GM10248 (cell line): ENCODE results near the gene KCNMA1.

Experiments
- CTCF ChIA-PET: fragments of 300-600 bp; sonication (Branson Sonifier 250); formaldehyde crosslinking; extraction: SDS; loops from one replicate; lab custom pipeline; 2021; ENCODE audit warnings: antibody characterized with exemption; lab: Yijun Ruan, JAX
- POLR2A ChIA-PET: fragments of 350-650 bp; sonication (Branson Sonifier 250); formaldehyde crosslinking; extraction: SDS; loops from one replicate; lab custom pipeline; 2020; ENCODE audit warnings: antibody characterized with exemption; lab: Yijun Ruan, JAX
- DNase-seq: peaks from one replicate; pipeline ENCODE4 v3.0.0; 2012; ENCODE audit errors: extremely low spot score
- CTCF ChIP-seq: IDR thresholded peaks from 2 replicates; pipeline ENCODE4 v1.5.1; 2012; ENCODE audit warnings: mild to moderate bottlenecking, low read depth; ENCODE audit errors: extremely low read depth, missing control alignments, control extremely low read depth

The KCNMA1 gene

GRCh38 chr10:77554996-77555397 is 82.6 kb downstream of the KCNMA1 start:
- no peak for TF ChIP-seq CTCF
- no peak for DNase-seq
- ChIA-PET POLR2A (no interaction called here), CTCF (interaction anchor here (0.9 to 1.2 kb wide), 2 partner anchors 86 to 157 kb away, joined by 3 read pairs; no protein-coding TSS in a partner anchor)

GRCh38 chr10:77553966-77554365 is 83.6 kb downstream of the KCNMA1 start:
- ChIA-PET CTCF (interaction anchor here (0.8 to 1.4 kb wide), 6 partner anchors 9 to 388 kb away, joined by 3 to 5 read pairs (median 3); no protein-coding TSS in a partner anchor), POLR2A (no interaction called here)
- TF ChIP-seq CTCF = no peak
- no peak for DNase-seq

- DNase-seq = no peak
- TF ChIP-seq CTCF = no peak
- ChIA-PET CTCF (interaction anchor here (0.8 to 1.4 kb wide), 7 partner anchors 9 to 387 kb away, joined by 3 to 5 read pairs (median 3); no protein-coding TSS in a partner anchor), POLR2A (no interaction called here)
Observed at GRCh38 chr10:77553311-77553710, 84.3 kb downstream of the KCNMA1 start.

GRCh38 chr10:77552252-77552651 is 85.4 kb downstream of the KCNMA1 start:
- no peak for DNase-seq
- POLR2A ChIA-PET = no interaction called here
- CTCF ChIA-PET = interaction anchor here (1.1 to 1.5 kb wide), 2 partner anchors 16 to 18 kb away, joined by 3 to 6 read pairs; no protein-coding TSS in a partner anchor
- TF ChIP-seq CTCF = no peak

GRCh38 chr10:77550378-77550777 is 87.2 kb downstream of the KCNMA1 start:
- ChIA-PET CTCF (no interaction called here), POLR2A (no interaction called here)
- DNase-seq = no peak
- TF ChIP-seq CTCF = no peak

GRCh38 chr10:77548671-77549070 is 88.9 kb downstream of the KCNMA1 start:
- no peak for TF ChIP-seq CTCF
- DNase-seq = no peak
- ChIA-PET CTCF (interaction anchor here (1.1 to 1.3 kb wide), 2 partner anchors 9 kb away, joined by 3 to 4 read pairs; no protein-coding TSS in a partner anchor), POLR2A (no interaction called here)
